Chondrocyte (in vitro differentiated cells): ENCODE measurements around the gene LRRC15. TPM values are rescaled to one million over a fixed set of nuclear protein-coding genes. Genes with fewer than 3 reads are reported as not detected.

Source experiments
- DNase-seq: peaks from one replicate; pipeline ENCODE4 v3.0.0; 2021; ENCODE audit warnings: mixed read lengths, low spot score
- H3K27ac Mint-ChIP-seq: one replicate; pipeline ENCODE4 v1.8.0; 2021; ENCODE audit warnings: mild to moderate bottlenecking, moderate library complexity, mixed read lengths; ENCODE audit not compliant: unreplicated experiment
- H3K27me3 Mint-ChIP-seq: 2 replicates; pipeline ENCODE4 v1.8.0; 2021; ENCODE audit warnings: low read depth, mixed read lengths
- H3K36me3 Mint-ChIP-seq: 2 replicates; pipeline ENCODE4 v1.8.0; 2021; ENCODE audit warnings: low read depth, mixed read lengths
- H3K4me1 Mint-ChIP-seq: 2 replicates; pipeline ENCODE4 v1.8.0; 2021; ENCODE audit warnings: low read depth, mild to moderate bottlenecking, mixed read lengths
- H3K4me3 Mint-ChIP-seq: one replicate; pipeline ENCODE4 v1.8.0; 2021; ENCODE audit warnings: mild to moderate bottlenecking, moderate library complexity, mixed read lengths; ENCODE audit not compliant: unreplicated experiment
- H3K9me3 Mint-ChIP-seq: 2 replicates; pipeline ENCODE4 v1.8.0; 2021; ENCODE audit warnings: low read depth, mixed read lengths
- CTCF ChIP-seq: fragments of 200-600 bp; sonication (generic); IDR thresholded peaks from 2 replicates; pipeline ENCODE4 v1.5.0; 2021; ENCODE audit warnings: antibody characterized with exemption, mild to moderate bottlenecking, moderate library complexity
- total RNA-seq: library from RNA; stranded (reverse); gene quantifications from 3 replicates; pipeline ENCODE4 v1.2.1, GENCODE V29; 2021

LRRC15 gene
- total RNA-seq, 1 donor from 2014 or later = 0.22 TPM

- DNase-seq = no peak
- Mint-ChIP-seq H3K9me3 (no peaks in the 10 kb centered on the region), H3K4me3 (no peak overlapping the region), H3K27ac (no peak overlapping the region), H3K36me3 (no peaks in the 10 kb centered on the region), H3K4me1 (peaks cover 3% of the 10 kb centered on the region), H3K27me3 (peaks cover 40% of the 10 kb centered on the region)
- no peak for TF ChIP-seq CTCF
These were observed 12.8 kb upstream of the LRRC15 start for GRCh38 chr3:194382196-194382891.

- no peak for TF ChIP-seq CTCF
- Mint-ChIP-seq H3K27me3 (peaks cover 32% of the 10 kb centered on the region), H3K4me3 (no peak overlapping the region), H3K27ac (no peak overlapping the region), H3K9me3 (no peaks in the 10 kb centered on the region), H3K4me1 (peaks cover 3% of the 10 kb centered on the region), H3K36me3 (no peaks in the 10 kb centered on the region)
- DNase-seq = no peak
These were observed 11.9 kb upstream of the LRRC15 start for GRCh38 chr3:194381460-194381875.

GRCh38 chr3:194380326-194380725 lies 10.8 kb upstream of the LRRC15 start:
- no peaks in the 10 kb centered on the region for H3K36me3 Mint-ChIP-seq
- H3K9me3 Mint-ChIP-seq = no peaks in the 10 kb centered on the region
- H3K4me1 Mint-ChIP-seq = peaks cover 3% of the 10 kb centered on the region
- no peak overlapping the region for H3K4me3 Mint-ChIP-seq
- TF ChIP-seq CTCF = no peak
- H3K27me3 Mint-ChIP-seq = peaks cover 36% of the 10 kb centered on the region
- no peak for DNase-seq
- no peak overlapping the region for H3K27ac Mint-ChIP-seq

GRCh38 chr3:194379651-194380050 lies 10.1 kb upstream of the LRRC15 start:
- Mint-ChIP-seq H3K27ac (no peak overlapping the region), H3K36me3 (no peaks in the 10 kb centered on the region), H3K9me3 (no peaks in the 10 kb centered on the region), H3K27me3 (peaks cover 40% of the 10 kb centered on the region), H3K4me1 (peaks cover 3% of the 10 kb centered on the region), H3K4me3 (no peak overlapping the region)
- DNase-seq = no peak
- TF ChIP-seq CTCF = no peak

- TF ChIP-seq CTCF = no peak
- H3K9me3 Mint-ChIP-seq = no peaks in the 10 kb centered on the region
- no peaks in the 10 kb centered on the region for H3K36me3 Mint-ChIP-seq
- H3K4me1 Mint-ChIP-seq = peaks cover 3% of the 10 kb centered on the region
- H3K27me3 Mint-ChIP-seq = peaks cover 38% of the 10 kb centered on the region
- no peak for DNase-seq
- H3K4me3 Mint-ChIP-seq = no peak overlapping the region
- no peak overlapping the region for H3K27ac Mint-ChIP-seq
These were observed 9.7 kb upstream of the LRRC15 start for GRCh38 chr3:194379231-194379630.
